A673 (cell line): Measurements from ENCODE around the gene NBPF1. TPM values are rescaled to one million over a fixed set of nuclear protein-coding genes. Genes with fewer than 3 reads are reported as not detected.
"Not testable (repeated sequence)": the region's sequence is repeated elsewhere in the genome, so short reads cannot be mapped to it uniquely, and the experiment has no call there.

ENCODE experiments used
- BruUV-seq: library from RNA; stranded (reverse); fragments of 400-500 nt; replicated peaks from 2 replicates; lab custom pipeline; 2021; lab: Mats Ljungman, UMichigan
- CTCF ChIA-PET: fragments of 300-600 bp; sonication (Branson Sonifier 250); formaldehyde crosslinking; loops from one replicate; lab custom pipeline; 2022; ENCODE audit warnings: antibody characterized with exemption; lab: Charles Lee
- POLR2A ChIA-PET: fragments of 300-600 bp; sonication (Branson Sonifier 250); formaldehyde crosslinking; loops from one replicate; lab custom pipeline; 2022; ENCODE audit warnings: antibody characterized with exemption; ENCODE audit not compliant: low non-redundant PET; lab: Charles Lee
- DNase-seq: peaks from one replicate; pipeline ENCODE4 v3.0.0-alpha.2; 2015; ENCODE audit warnings: low spot score
- H3K27ac ChIP-seq: fragments of 200-600 bp; sonication (generic); 2 replicates; pipeline ENCODE4 v1.5.1; 2016; ENCODE audit warnings: mixed run types, low read depth, mild to moderate bottlenecking, mixed read lengths, antibody characterized with exemption, low read length; ENCODE audit not compliant: poor library complexity, severe bottlenecking
- H3K27me3 ChIP-seq: fragments of 200-600 bp; sonication (generic); replicated peaks from 2 replicates; pipeline ENCODE4 v1.6.1; 2017; ENCODE audit warnings: mixed run types, low read depth, mild to moderate bottlenecking, mixed read lengths, antibody characterized with exemption, low read length; ENCODE audit not compliant: insufficient read depth, poor library complexity
- H3K36me3 ChIP-seq: fragments of 200-600 bp; sonication (generic); 2 replicates; pipeline ENCODE4 v1.6.1; 2016; ENCODE audit warnings: mixed run types, mild to moderate bottlenecking, mixed read lengths, antibody characterized with exemption, low read length; ENCODE audit not compliant: insufficient read depth, poor library complexity, severe bottlenecking
- H3K4me1 ChIP-seq: fragments of 200-600 bp; sonication (generic); 2 replicates; pipeline ENCODE4 v1.6.1; 2017; ENCODE audit warnings: mixed run types, mild to moderate bottlenecking, mixed read lengths, antibody characterized with exemption, low read length; ENCODE audit not compliant: insufficient read depth, poor library complexity, severe bottlenecking
- H3K4me3 ChIP-seq: fragments of 200-600 bp; sonication (generic); 2 replicates; pipeline ENCODE4 v1.5.1; 2016; ENCODE audit warnings: low read depth, mixed run types, mild to moderate bottlenecking, mixed read lengths, low read length; ENCODE audit not compliant: poor library complexity, severe bottlenecking
- H3K9me3 ChIP-seq: fragments of 200-600 bp; sonication (generic); 2 replicates; pipeline ENCODE4 v1.6.1; 2016; ENCODE audit warnings: mixed run types, low read depth, mild to moderate bottlenecking, mixed read lengths, antibody characterized with exemption, low read length; ENCODE audit not compliant: poor library complexity, severe bottlenecking
- intact Hi-C: fragments of 100-400 bp; cut with micrococcal nuclease; formaldehyde crosslinking; loops from one replicate; pipeline ENCODE4 v1.10.0; 2022; ENCODE audit not compliant: unreplicated experiment
- total RNA-seq: library from RNA; stranded (reverse); gene quantifications from 2 replicates; pipeline ENCODE4 v1.2.3, GENCODE V29; 2021

The NBPF1 gene
- total RNA-seq, 1 experiment from 2014 or later, result 85.2 TPM

DNA sequence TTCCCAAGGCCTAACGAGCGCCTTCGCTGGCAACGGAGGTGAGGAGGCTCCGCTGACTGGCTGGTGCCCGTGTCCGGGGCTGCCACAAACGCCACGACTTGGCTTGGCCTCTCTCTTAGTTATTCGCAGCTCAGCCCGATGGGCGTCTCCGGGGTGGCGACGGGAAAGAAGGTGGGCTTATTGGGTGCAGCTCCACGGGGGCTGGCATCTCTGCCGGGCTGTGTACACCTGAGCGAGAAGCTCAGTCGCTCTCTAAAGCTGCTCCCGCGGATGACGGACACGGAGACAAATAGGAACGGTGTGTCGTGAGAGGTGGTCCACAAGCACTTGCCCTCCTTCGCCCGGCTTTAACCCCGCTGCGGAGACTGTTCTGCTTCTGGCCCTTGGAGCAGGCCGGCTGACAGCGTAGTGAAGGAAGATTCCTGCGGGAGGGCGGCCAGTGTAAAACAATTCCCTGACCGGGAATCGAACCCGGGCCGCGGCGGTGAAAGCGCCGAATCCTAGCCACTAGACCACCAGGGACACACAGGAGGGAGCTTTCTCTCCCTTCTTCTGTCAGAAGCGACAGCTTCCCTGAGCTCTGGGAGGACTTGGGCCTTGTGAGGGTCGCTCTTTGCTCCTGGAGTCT lies 78.4 kb downstream of the NBPF1 start:
- H3K27me3 ChIP-seq, intact Hi-C loops, H3K9me3 ChIP-seq, POLR2A ChIA-PET, H3K36me3 ChIP-seq, H3K4me1 ChIP-seq, H3K27ac ChIP-seq, H3K4me3 ChIP-seq, CTCF ChIA-PET: not testable (repeated sequence)
- TSS peak; percentile 96 for BruUV-seq
- peak; percentile 59 for DNase-seq

DNA sequence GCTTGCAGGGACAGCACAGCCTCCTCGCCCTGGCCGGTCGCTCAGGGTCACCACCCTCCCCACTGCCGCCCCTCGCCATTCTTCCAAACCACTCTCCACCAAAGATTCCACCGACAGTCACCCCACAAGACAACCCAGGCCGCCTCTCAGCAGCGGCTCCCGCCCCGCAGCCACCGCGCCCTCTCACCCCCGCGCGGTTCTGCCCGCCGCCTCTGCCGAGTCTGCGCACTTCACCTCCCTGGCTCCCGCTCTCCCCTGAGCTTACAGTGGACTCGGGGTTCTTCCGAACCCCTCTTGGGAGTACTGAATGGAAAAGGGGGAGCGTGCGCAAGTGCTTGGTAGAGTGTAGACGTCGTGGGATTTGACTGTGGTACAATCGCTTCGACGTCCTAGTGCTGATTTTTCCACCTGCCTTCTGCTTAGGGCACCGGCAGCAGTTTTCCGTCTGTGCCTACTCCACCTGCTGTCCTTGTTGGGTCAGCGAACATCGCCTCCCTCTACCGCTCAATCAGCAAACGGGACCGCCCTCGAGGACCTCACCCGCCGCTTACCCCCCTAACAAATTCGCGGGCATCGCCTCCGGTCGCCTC lies 79.0 kb downstream of the NBPF1 start:
- H3K4me3 ChIP-seq, H3K27me3 ChIP-seq, POLR2A ChIA-PET, intact Hi-C loops, BruUV-seq, H3K4me1 ChIP-seq, H3K27ac ChIP-seq, CTCF ChIA-PET, DNase-seq, H3K9me3 ChIP-seq, H3K36me3 ChIP-seq: not testable (repeated sequence)

DNA sequence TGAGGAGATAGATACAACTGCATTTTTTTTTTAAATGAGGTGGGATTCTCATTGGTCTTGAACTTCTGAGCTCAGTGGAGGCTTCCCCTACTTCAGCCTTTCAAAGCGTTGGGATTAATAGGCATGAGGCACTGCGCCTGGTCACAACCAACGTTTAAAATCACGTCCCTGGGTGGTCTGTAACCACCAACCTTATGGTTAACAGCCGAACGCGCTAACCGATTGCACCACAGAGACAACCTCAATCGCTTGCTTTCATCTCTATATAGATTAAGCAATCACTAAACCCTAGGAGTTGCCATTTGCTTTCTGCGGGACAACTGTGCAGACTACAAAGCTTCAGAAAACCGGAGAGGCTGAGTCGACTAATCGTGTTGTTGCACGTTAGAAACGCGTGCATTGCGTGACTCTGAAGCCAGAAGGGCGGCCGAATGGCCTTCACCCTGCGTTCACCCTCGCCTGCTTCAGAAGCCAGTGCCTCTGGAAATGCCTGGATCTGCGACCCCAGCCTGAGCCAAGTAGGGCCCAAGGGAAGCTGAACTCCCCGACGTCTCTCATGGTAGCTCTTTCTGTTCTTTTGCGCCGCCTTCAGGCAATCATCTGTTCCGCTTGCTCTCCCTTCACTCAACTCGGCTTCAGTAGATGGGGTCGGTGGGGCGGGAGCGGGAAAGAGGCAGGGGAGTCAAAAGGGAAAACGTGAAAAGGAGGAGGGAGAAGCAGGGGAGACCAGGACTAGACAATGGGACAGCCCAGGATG lies 81.0 kb downstream of the NBPF1 start:
- POLR2A ChIA-PET, H3K27me3 ChIP-seq, H3K4me1 ChIP-seq, CTCF ChIA-PET, H3K9me3 ChIP-seq, H3K36me3 ChIP-seq, BruUV-seq, H3K27ac ChIP-seq, intact Hi-C loops, H3K4me3 ChIP-seq, DNase-seq: not testable (repeated sequence)

DNA sequence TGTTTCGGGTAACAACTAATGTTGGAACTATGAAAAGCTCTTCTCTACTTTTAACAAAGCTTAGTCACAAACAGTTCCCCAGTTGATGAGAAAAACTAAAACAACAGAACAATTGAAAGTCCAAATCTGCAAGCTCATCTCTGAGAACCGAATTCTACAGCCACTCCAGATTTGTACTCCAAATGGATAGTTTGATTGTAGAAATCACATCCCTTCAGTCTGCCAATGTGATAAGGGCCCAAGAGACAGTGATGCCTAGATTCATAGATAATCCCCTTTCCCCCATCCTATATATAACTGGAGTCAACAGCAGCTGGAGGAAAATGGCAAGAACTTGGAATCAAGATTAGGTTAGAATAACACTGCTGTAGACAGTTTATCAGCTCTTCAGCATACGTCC lies 85.0 kb downstream of the NBPF1 start:
- H3K4me3 ChIP-seq, H3K9me3 ChIP-seq, POLR2A ChIA-PET, intact Hi-C loops, CTCF ChIA-PET, H3K27me3 ChIP-seq, H3K27ac ChIP-seq, BruUV-seq, DNase-seq, H3K36me3 ChIP-seq, H3K4me1 ChIP-seq: not testable (repeated sequence)

DNA sequence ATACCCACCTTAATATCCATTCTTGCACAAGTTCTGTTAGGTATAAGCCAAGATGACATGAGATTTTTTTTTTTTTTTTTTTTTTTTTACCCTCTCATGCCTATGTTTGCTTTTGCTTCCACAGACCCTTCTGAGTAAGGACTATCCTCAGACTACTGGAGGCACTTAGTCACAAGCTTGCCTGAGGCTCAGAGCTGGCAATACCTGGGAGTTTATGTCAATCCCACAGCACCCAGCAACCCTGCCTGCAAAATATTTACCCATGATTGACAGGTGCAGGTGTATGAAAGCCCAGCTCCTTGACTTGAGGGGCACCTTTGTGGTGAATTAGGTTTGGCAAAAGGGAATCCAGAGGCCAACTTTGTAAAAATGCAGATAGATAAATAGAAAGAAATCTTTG lies 87.6 kb downstream of the NBPF1 start:
- intact Hi-C loops, H3K4me3 ChIP-seq, DNase-seq, POLR2A ChIA-PET, H3K4me1 ChIP-seq, H3K9me3 ChIP-seq, H3K27me3 ChIP-seq, CTCF ChIA-PET, H3K27ac ChIP-seq, H3K36me3 ChIP-seq, BruUV-seq: not testable (repeated sequence)

DNA sequence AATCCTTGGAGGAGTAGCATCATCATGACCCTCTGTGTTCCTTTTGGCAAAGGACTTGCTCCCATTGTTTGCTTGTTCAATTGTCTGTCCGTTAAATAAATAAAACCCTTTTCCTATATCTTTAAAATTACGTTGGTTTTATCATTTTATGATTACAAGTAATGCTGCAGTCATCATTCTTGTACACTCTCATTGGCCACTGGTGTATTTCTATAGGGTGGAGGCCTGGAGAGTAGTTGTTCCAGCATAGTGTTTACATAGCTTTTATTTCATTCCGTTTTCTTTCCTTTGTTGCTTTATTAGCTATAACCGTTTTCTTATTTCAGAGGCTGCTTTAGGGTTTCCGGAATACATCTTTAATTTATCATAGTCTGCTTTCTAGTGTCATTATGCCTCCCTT lies 91.7 kb downstream of the NBPF1 start:
- H3K36me3 ChIP-seq, BruUV-seq, H3K9me3 ChIP-seq, H3K4me3 ChIP-seq, CTCF ChIA-PET, DNase-seq, H3K4me1 ChIP-seq, H3K27ac ChIP-seq, intact Hi-C loops, H3K27me3 ChIP-seq: not testable (repeated sequence)
- POLR2A ChIA-PET, result interaction anchor here (0.6 kb wide), 1 partner anchor 99 kb away, joined by 6 read pairs; no protein-coding TSS in a partner anchor
